GM19397 (cell line): ENCODE measurements around the gene GRID2.

Experiments used
- ATAC-seq: cut with Tn5 transposase; IDR thresholded peaks from one replicate; pipeline ENCODE4 v1.9.1; 2021; ENCODE audit warnings: mild to moderate bottlenecking, moderate library complexity; ENCODE audit not compliant: unreplicated experiment

GRID2 gene

DNA sequence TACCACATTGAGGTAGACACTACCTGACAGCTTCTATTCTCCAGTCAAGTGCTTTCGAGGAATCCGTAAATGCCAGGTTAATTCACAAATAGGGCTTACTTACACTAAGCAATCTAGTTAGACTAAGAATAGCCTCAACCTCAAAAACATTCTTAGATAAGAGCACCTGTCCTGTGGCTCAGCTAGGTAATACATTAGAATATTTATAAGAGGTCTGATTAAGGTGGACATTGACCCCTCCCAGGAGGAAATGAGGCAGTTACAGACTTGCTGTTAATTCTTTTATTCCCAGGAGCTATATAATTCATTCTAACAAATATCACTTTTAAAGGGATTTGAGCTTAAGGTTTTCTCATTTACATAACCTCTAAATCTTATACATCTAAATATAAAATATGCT is 758.1 kb downstream of the GRID2 start:
- ATAC-seq: no peak

DNA sequence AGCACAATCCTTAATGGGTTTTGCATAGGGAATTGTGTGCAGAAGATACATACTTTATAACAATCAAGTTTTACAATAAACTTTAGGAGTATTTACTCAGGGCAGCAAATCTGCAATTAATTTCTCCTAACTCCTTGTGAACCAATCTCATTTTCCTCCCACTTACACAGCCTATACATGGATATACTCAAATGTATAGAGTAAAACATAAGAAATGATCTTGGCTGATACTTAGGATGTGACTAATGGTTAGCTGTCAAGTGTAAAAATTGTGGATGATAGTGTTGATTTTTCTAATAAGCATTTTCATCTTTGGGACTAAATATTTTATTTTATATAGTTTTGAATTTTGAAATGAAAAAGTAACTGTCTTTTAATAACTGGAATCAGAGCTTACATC is 759.6 kb downstream of the GRID2 start:
- no peak for ATAC-seq

DNA sequence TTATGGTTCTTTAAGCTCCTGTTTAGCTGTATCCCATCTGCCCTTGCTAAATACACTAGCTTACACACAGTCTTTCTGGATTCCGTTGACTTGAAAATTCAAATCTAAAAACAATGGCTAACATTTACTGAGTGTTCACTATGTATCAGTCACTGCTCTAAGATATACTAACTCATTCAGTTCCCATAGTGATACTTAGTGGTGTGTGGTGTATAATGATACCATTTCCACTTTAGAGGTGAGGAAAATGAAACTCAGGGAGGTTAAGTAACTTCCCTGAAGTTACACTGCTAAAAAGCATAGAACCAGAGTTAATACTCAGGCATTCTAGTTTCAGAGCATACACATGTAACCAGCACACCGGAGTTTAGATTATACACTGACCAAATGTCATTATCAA is 762.0 kb downstream of the GRID2 start:
- no peak for ATAC-seq

DNA sequence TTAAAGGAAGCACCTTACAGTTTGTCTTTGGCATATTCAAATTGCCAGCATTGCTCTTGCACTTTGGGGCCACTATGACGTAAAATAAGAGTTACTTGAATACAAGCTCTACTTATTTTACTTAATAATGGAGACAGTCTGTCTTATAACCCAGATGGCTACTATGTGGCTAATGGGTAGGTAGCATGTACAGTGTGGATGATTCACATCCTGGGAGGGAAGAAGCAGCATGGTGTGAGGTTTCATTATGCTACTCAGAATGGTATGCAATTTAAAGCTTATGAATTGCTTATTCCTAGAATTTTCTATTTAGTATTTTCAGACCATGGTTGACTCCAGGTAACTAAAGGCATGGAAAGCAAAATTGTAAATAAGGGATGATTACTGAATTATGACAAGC is 763.0 kb downstream of the GRID2 start:
- no peak for ATAC-seq

DNA sequence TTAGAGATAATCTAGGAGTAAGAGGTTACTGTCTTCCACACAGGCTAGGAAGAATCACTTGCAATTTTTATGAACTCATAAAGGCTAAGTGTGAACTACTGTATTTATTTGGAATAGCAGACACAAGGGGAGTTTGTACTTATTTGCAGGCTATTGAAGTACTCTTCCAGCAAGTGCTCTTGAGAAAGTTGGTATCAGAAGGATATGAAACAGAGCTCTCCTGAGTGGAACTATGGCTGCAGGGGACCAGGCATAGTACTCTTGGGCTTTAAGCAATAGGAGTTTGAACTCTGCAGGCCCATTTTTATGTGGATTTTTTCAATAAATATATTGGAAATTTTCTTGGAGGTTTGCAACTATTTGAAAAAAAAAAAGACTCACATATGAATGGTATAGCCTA is 768.5 kb downstream of the GRID2 start:
- no peak for ATAC-seq

DNA sequence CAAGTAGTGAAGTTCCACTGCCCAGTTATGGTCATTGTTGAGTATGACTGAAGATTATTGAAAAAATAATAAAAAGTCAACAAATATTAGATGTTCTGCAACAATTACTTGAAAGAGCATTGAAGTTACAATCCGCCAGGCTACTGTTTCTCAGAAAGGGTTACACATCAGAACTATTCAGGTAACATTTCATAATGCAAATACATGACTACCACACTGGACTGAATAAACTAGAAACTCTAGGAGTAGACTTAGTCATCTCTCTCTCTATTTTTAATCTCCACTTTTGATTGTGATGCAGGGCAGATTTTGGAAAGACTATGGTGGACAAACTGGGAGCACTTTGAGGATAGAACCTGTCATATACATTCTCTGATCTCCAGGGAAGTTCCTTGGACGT is 776.5 kb downstream of the GRID2 start:
- ATAC-seq: no peak

DNA sequence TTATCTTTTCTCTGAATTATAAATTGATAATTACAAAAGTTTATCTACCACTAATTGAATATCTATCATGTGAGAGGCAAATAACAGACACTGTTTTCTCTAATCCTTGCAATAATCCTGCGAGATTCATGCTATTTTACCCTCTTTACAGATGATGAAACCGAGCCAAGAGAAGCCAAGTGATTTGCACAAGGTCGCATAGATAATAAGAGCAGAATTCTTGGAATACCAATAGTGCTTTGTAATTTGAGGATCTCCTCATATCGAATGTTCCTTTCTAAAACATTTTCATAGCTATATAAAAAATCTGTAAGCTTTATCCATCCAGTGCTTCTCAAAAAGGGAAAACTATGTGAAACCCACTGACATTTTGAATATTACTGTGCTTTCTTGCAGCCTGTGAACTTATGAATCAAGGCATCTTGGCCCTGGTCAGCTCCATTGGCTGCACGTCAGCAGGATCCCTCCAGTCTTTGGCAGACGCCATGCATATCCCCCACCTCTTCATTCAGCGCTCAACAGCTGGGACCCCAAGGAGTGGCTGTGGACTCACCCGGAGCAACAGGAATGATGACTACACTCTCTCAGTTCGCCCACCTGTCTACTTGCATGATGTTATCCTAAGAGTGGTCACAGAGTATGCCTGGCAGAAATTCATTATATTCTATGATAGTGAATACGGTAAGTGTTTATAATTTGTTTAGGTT is 781.0 kb downstream of the GRID2 start:
- no peak for ATAC-seq

DNA sequence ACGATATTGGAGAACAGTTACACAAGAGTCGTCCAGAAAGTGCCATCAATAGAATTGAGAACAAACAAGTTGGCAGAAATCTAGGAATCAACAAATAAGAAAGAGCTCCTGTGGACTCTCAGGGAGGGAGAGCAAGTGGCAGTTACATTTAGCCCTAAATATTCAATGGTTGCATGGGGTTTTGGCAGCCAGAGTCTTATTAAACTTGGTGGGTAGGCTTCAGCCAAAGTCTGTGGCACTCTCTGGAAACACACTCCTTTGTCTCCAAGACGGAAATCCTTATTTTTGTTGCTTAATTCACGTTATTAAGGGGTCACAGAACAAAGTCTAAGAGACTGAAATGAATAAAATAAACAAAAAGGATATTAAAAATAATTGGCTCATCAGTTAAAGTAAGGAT is 782.6 kb downstream of the GRID2 start:
- ATAC-seq: no peak

DNA sequence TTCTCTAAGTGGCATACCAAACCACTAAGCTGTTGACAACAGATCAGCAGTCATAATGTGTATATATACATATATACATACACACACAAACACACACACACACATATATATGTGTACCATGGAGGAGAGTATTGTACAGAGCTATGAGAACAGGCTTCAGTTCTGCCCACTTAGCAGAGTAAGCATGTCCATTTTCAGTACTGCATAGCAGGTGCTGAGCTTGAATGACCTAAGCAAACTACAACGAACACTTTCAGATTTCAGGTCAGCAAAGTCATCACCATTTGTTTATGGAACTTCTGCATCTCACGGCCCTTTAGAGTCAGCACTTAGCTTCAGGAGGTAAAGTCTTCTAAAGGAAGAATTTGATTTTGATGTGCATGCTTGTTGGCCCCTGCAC is 789.0 kb downstream of the GRID2 start:
- ATAC-seq: no peak

DNA sequence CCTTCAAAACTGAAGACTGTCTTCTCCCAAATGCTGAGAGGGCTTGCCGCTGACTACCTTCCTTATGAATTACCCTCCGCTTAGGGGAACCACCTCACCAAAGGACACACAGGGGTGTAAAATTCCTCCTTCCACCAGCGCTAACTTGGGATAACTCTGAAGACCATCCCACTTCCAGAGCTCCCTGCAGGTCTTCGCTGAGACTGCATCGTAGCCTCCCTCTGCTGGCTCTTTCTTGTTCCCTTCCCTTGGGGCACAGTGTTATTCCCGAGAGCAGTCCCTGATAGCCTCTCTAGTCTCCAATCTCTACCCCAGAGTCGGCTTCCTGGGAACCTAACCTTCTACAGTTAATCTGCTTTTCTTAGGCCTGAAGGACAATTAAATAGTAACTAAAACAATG is 799.3 kb downstream of the GRID2 start:
- ATAC-seq: no peak

DNA sequence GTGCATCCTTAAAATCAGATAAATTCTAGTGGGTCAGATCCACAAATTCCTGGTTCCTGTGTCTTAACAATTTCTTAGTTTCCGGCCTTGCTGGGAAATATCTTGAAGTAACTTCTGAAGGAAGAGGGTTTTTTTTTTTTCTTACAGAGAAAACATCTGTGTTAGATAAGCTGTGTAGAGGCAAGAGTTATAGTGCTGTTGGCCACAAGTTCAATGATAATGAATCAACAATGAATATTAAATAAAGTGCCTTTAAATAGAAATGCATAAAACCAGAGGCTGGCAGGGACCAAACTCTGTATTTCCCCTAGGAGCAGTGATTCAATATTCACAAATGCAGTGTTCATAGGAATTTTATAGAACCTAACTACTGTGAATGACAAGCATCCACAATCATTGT is 812.9 kb downstream of the GRID2 start:
- no peak for ATAC-seq

DNA sequence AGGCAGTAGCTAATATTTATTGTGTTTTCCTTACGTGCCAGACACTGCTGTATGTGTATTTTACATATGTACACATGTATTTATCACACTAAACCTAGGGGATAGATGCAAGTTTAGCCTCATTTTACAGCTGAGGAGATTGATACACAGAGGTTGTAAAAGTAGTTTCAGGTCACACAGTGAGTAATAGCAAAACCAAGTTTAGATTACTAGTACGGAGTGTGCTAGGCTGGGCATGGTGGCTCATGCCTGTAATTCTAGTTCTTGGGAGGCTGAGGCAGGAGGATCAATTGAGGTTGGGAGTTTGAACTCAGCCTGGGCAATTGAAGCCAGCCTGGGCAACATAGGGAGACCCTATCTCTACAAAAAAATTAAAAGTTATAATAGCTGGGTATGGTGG is 823.7 kb downstream of the GRID2 start:
- no peak for ATAC-seq

DNA sequence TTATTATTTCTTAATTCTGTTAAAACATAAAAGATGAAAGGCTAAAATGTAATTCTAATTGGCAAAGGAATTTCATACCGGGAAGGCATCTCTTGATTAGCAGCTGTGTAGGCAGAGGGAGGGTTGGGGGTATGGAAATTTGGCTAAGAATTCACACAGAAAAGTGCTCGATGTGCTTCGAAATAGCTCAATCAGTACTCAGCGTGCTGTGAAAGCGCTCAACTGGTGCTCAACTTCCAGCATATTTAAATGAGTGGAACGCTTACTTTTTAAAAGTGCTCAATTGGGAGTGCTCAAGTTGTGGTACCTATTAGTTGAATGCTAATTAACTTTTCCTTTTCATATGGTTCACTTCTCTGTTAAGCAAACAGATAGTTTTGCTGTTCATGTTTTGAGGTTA is 828.9 kb downstream of the GRID2 start:
- no peak for ATAC-seq

DNA sequence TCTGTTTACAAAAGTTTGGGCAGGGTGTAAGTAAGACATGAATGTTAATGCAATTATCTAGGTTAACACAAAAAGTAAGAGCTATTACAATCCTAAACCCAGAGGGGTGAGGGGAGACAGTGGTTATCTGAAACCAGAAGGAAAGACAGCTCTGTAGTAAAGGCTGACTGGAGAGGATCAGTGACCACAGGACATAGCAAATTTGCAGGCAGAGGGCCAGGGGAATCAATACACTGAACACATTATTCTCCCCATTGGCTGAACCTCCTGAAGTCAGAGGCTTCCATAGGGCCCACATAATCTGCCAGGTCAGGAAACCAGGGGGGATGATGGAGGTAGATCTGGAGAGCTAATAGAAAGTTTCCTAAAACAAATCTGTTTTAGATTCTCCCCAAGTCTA is 835.4 kb downstream of the GRID2 start:
- no peak for ATAC-seq

DNA sequence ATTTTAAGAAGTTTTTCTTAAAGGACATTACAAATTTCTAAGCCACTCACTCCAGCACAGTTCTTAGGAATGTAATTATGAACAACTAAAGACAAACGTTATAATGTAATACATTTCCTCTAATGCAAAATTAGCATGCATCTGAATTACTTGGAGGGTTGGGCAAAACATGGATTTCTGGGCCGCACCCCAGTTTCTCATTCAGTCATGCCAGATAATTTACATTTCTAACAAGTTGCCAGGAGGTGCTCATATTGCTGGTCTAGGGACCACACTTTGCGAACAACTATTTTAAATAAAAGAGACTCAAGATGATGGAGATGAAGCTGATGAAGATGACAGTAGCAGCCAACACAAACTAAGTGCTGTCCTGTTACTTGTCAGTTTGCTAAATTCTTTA is 840.1 kb downstream of the GRID2 start:
- ATAC-seq: no peak

DNA sequence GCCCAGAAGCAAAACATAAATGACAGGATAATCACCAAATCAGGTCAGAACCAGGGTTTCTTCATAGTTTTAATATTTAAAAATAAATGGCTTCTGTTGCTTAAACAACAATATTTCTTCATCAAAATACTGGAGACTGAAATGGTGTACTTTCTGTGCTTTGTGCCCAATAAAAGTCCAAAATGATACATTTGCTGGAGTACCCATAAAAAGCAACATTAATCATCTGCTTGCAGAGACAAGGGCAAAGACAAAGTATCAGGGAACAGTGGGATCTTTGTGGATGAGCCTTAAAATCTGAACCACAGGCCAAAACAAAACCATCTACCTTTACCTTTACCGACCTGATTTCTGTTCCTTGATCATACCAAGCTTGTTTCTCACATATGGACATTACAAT is 840.9 kb downstream of the GRID2 start:
- ATAC-seq: no peak

DNA sequence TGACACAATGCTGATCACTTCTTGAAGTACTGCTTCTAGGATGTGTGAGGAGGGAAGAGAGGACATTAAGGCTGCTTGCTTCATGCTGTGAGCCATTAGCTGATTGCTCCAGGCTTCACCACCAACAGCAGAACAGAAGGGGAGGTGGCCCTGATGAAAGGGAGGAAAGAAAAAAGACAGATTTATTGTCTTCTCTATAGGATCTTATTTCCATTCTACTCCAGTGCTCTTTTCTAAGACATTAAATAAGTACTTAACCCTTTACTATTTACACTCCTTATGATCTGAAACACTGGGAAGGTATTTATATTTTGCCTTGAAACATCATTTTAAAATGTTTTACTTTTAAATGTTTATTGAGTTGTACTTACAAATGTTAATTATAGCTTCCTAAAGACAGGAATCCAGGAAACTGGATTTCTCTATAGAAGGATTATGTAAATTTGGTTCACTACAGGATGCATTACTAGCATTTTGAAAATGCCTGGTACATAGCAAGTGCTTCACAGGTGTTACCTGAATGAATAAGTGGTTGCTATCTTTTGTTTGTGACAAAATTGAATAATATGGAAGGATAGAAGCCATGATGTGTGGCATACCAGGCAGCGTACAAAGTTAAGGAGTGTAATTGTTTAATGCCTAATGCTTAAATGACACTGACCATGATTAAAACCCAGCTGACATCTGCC is 843.9 kb downstream of the GRID2 start:
- no peak for ATAC-seq

DNA sequence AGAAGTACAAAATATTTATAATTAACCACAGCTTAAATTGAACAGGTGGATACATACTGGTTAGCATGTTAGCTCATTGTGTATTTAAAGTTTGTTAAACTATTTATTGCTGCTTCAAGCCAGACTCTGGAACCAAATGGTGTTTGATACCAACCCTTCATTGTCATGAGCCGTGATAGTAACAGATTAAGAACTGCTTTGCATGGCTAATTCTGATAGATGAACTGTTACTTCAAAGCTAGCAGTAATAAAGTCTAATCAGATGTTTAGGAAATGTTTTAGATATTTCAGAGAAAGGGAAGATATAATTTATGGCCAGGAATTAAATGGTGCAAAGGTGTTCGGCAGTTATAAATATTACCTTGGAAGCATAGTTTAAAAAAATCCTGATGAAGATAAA is 848.7 kb downstream of the GRID2 start:
- ATAC-seq: no peak

DNA sequence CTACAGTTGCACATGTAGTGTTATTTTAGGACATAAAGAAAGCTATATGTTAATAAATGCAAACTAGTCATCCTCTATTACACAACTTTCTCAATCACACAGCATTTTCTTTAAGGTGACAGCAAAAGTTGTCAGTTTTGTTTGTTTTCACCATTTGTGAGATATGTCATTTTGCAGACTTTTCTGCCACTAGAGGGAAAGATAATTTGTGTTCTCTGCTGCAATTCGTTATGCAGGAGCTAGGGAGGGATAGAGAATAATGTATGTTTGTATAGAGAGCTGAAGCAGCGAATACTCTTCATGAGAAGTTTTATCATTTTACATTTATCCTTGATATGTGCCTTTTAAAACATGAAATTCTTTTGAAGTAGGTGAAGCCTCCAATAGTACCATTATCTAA is 854.2 kb downstream of the GRID2 start:
- no peak for ATAC-seq

DNA sequence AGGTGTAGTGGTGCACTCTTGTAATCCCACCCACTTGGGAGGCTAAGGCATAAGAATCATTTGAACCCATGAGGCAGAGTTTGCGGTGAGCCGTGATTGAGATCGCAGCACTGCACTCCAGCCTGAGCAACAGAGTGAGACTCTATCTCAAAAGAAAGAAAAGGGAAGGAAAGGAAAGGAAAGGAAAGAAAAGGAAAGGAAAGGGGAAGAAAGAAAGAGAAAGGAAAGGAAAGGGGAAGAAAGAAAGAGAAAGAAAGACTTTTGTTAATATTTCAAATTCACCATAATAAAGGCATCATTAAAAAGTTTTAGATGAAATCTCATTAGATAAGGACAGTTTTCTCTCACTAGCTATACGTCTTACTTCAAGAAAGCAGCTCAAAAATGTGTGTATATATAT is 864.3 kb downstream of the GRID2 start:
- no peak for ATAC-seq

DNA sequence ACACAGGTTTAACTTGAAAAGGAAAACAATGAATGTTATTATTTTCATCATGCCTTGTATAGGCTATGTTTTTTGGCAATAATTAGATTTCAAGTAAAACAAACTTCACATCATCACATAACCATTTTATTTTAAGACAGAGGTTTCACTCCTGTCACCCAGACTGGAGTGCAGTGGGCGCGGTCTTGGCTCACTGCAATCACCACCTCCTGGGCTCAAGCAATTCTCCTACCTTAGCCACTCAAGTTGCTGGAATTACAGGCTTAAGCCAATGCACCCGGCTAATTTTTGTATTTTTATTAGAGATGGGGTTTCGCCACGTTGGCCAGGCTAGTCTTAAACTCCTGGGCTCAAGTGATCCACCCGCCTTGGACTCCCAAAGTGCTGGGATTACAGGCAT is 866.2 kb downstream of the GRID2 start:
- ATAC-seq: no peak

DNA sequence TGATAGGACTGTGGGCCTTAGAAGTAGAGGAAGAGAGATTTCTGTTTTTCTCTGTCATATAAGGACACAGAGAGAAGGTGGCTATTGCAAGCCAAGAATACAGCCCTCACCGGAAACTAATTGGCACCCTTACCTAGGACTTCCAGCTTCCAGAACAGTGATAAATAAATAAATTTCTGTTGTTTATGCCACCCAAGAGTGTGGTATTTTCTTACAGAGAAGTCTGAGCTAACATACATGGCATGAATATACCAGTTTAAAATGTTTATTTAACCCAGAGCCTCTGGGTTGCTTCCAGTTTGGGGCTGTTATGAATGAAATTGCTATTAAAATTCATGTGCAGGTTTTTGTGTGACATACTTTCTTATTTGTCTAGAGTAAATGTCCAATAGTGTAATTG is 870.8 kb downstream of the GRID2 start:
- ATAC-seq: no peak

DNA sequence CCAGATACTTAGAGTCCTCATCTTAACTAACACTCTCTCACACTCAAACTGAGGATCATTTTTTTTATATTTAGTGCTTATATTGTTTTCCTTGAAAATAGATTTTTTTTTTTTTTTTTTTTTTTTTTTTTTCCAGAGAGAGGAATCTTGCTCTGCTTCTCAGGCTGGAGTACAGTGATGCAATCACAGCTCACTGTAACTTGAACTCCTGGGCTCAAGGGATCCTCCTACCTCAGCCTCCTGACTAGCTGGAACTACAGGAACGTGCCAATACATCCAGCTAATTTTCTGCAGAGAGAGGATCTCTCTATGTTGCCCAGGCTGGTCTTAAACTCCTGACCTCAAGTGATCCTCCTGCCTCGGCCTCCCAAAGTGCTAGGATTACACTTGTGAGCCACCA is 874.5 kb downstream of the GRID2 start:
- ATAC-seq: no peak
